ENCODE data around the gene DCLK1.

Gene DCLK1

GRCh38 chr13:35865341-35866240, 265.6 kb downstream of the DCLK1 start:
- DNase-seq (ENCODE audit: low read depth in 2 of 2) = no peak

- DNase-seq (ENCODE audit: low read depth in 2 of 2) = no peak
Measured at GRCh38 chr13:35860661-35861060, 270.5 kb downstream of the DCLK1 start.

GRCh38 chr13:35859981-35860380, 271.2 kb downstream of the DCLK1 start:
- no peak for DNase-seq (ENCODE audit: low read depth in 2 of 2)

- DNase-seq (ENCODE audit: low read depth in 2 of 2) = no peak
Measured at GRCh38 chr13:35858665-35859064, 272.5 kb downstream of the DCLK1 start.

- no peak for DNase-seq (ENCODE audit: low read depth in 2 of 2)
Measured at GRCh38 chr13:35857769-35858168, 273.4 kb downstream of the DCLK1 start.

- DNase-seq (ENCODE audit: low read depth in 2 of 2) = no peak
Measured at GRCh38 chr13:35856721-35857364, 274.3 kb downstream of the DCLK1 start.

- no peak for DNase-seq (ENCODE audit: low read depth in 2 of 2)
Measured at GRCh38 chr13:35856084-35856483, 275.1 kb downstream of the DCLK1 start.

GRCh38 chr13:35855531-35856019, 275.6 kb downstream of the DCLK1 start:
- no peak for DNase-seq (ENCODE audit: low read depth in 2 of 2)

- DNase-seq (ENCODE audit: low read depth in 2 of 2) = no peak
Measured at GRCh38 chr13:35854286-35854685, 276.9 kb downstream of the DCLK1 start.

- no peak for DNase-seq (ENCODE audit: low read depth in 2 of 2)
Measured at GRCh38 chr13:35851881-35852280, 279.3 kb downstream of the DCLK1 start.

GRCh38 chr13:35851356-35851755, 279.8 kb downstream of the DCLK1 start:
- no peak for DNase-seq (ENCODE audit: low read depth in 2 of 2)

GRCh38 chr13:35850569-35850968, 280.6 kb downstream of the DCLK1 start:
- DNase-seq (ENCODE audit: low read depth in 2 of 2) = no peak

GRCh38 chr13:35849256-35849644, 281.9 kb downstream of the DCLK1 start:
- DNase-seq (ENCODE audit: low read depth in 2 of 2) = no peak

- DNase-seq (ENCODE audit: low read depth in 2 of 2) = no peak
Measured at GRCh38 chr13:35848336-35849255, 282.6 kb downstream of the DCLK1 start.

- DNase-seq (ENCODE audit: low read depth in 2 of 2) = no peak
Measured at GRCh38 chr13:35843272-35843671, 287.9 kb downstream of the DCLK1 start.

- DNase-seq (ENCODE audit: low read depth in 2 of 2) = no peak
Measured at GRCh38 chr13:35841060-35841521, 290.1 kb downstream of the DCLK1 start.

GRCh38 chr13:35839806-35840205, 291.4 kb downstream of the DCLK1 start:
- DNase-seq (ENCODE audit: low read depth in 2 of 2) = no peak

GRCh38 chr13:35838356-35838755, 292.8 kb downstream of the DCLK1 start:
- no peak for DNase-seq (ENCODE audit: low read depth in 2 of 2)

GRCh38 chr13:35836446-35836845, 294.7 kb downstream of the DCLK1 start:
- DNase-seq (ENCODE audit: low read depth in 2 of 2) = no peak

GRCh38 chr13:35835989-35836388, 295.2 kb downstream of the DCLK1 start:
- DNase-seq (ENCODE audit: low read depth in 2 of 2) = no peak

- no peak for DNase-seq (ENCODE audit: low read depth in 2 of 2)
Measured at GRCh38 chr13:35833608-35834275, 297.4 kb downstream of the DCLK1 start.
